ENCODE results near the gene ACOX2. TPM values are rescaled to one million over a fixed set of nuclear protein-coding genes. Genes with fewer than 3 reads are reported as not detected.

Gene ACOX2
- total and polyA plus RNA-seq, 2 of the 13 experiments (the other 11 are each of a cell fraction or from before 2014, with no cell fraction given) = 42.6 to 98.5 TPM

- TF ChIP-seq ADNP (CRISPR knock-in tag; IDR thresholded peaks at IDR 0.05) = no peak
- no peak for TF ChIP-seq ZC3H4 (CRISPR knock-in tag; IDR thresholded peaks at IDR 0.05; ENCODE audit: borderline replicate concordance)
- no peak for TF ChIP-seq U2AF2 (IDR thresholded peaks at IDR 0.05; ENCODE audit: low read depth, low read length)
- no peak for TF ChIP-seq ZBTB34 (CRISPR knock-in tag; IDR thresholded peaks at IDR 0.05)
- TF ChIP-seq KAT2B (IDR thresholded peaks at IDR 0.05; ENCODE audit: borderline replicate concordance, low read depth, low read length) = no peak
- ATAC-seq = no peak
- no peak overlapping the region for H2AFZ ChIP-seq (ENCODE audit: low read length)
- no peak overlapping the region for H3K9ac ChIP-seq (ENCODE audit: insufficient read depth, low read depth, low read length)
- POLR2A ChIA-PET = interaction anchor here (2.7 kb wide), 1 partner anchor 57 kb away, joined by 10 read pairs; no protein-coding TSS in a partner anchor
- no peak overlapping the region for H3K4me3 ChIP-seq (replicated peaks in 1 of 3; ENCODE audit: insufficient read depth in 1 of 3, low read depth in 2 of 3, low read length in 3 of 3)
- no peaks in the 10 kb centered on the region for H3K36me3 ChIP-seq (replicated peaks in 1 of 2; ENCODE audit: control insufficient read depth in 1 of 2, insufficient read depth in 2 of 2, low read length in 2 of 2)
- DNase-seq (ENCODE audit: low spot score) = no peak
- in situ Hi-C loops (cut with HindIII; ENCODE audit: extremely low pct_ligation_motif_present, low pct_unique_long_range_greater_than_20kb) = no loop called here
- intact Hi-C loops (cut with micrococcal nuclease; ENCODE audit: unreplicated experiment) = no loop called here
- H3K79me2 ChIP-seq (ENCODE audit: insufficient read depth, low read length) = no peaks in the 10 kb centered on the region
- H3K27ac ChIP-seq (ENCODE audit: extremely low read length, insufficient read depth, low read length) = no peak overlapping the region
- H3K4me2 ChIP-seq (ENCODE audit: low read depth, low read length) = no peak overlapping the region
- peaks cover 52% of the 10 kb centered on the region for H3K4me1 ChIP-seq (ENCODE audit: insufficient read depth, low read length)
- BruUV-seq (replicated peaks) = no TSS peak
- 88% methylated on average over 4 of the region's 4 CpGs for WGBS (ENCODE audit: low lambda C conversion rate)
- no peak for FAIRE-seq
- no peaks in the 10 kb centered on the region for H3K27me3 ChIP-seq (ENCODE audit: control insufficient read depth in 1 of 2, insufficient read depth in 2 of 2, low read length in 2 of 2)
- no peaks in the 10 kb centered on the region for H4K20me1 ChIP-seq (ENCODE audit: insufficient read depth, low read length)
- no peaks in the 10 kb centered on the region for H3K9me3 ChIP-seq (ENCODE audit: low read length)
- CTCF ChIA-PET (ENCODE audit: low intra/inter-chr PET ratio, low total read pairs) = no interaction called here
Measured at GRCh38 chr3:58469096-58469495, 67.9 kb downstream of the ACOX2 start.

- H3K4me1 ChIP-seq (ENCODE audit: insufficient read depth, low read length) = peaks cover 44% of the 10 kb centered on the region
- no peak overlapping the region for H3K9ac ChIP-seq (ENCODE audit: insufficient read depth, low read depth, low read length)
- no peak overlapping the region for H3K4me3 ChIP-seq (replicated peaks in 1 of 3; ENCODE audit: insufficient read depth in 1 of 3, low read depth in 2 of 3, low read length in 3 of 3)
- CTCF ChIA-PET (ENCODE audit: low intra/inter-chr PET ratio, low total read pairs) = no interaction called here
- POLR2A ChIA-PET = no interaction called here
- FAIRE-seq = no peak
- TF ChIP-seq ZBTB8A (CRISPR knock-in tag; IDR thresholded peaks at IDR 0.05; ENCODE audit: borderline replicate concordance, low read depth) (no peak), ZNF772 (CRISPR knock-in tag; IDR thresholded peaks at IDR 0.05) (no peak), LRRFIP1 (CRISPR knock-in tag; conservative IDR thresholded peaks at IDR 0.05) (no peak), KLF15 (CRISPR knock-in tag; IDR thresholded peaks at IDR 0.05; ENCODE audit: borderline replicate concordance) (no peak), NFYC (CRISPR knock-in tag; IDR thresholded peaks at IDR 0.05) (no peak), CHCHD3 (CRISPR knock-in tag; IDR thresholded peaks at IDR 0.05) (no peak), HHEX (CRISPR knock-in tag; IDR thresholded peaks at IDR 0.05) (no peak), ZNF766 (CRISPR knock-in tag; IDR thresholded peaks at IDR 0.05; ENCODE audit: borderline replicate concordance) (no peak)
- no peaks in the 10 kb centered on the region for H3K36me3 ChIP-seq (replicated peaks in 1 of 2; ENCODE audit: control insufficient read depth in 1 of 2, insufficient read depth in 2 of 2, low read length in 2 of 2)
- intact Hi-C loops (cut with micrococcal nuclease; ENCODE audit: unreplicated experiment) = no loop called here
- no peaks in the 10 kb centered on the region for H3K27me3 ChIP-seq (ENCODE audit: control insufficient read depth in 1 of 2, insufficient read depth in 2 of 2, low read length in 2 of 2)
- H3K79me2 ChIP-seq (ENCODE audit: insufficient read depth, low read length) = no peaks in the 10 kb centered on the region
- H3K4me2 ChIP-seq (ENCODE audit: low read depth, low read length) = no peak overlapping the region
- no TSS peak for BruUV-seq (replicated peaks)
- WGBS (ENCODE audit: low lambda C conversion rate) = 85% methylated on average over 4 of the region's 4 CpGs
- H3K9me3 ChIP-seq (ENCODE audit: low read length) = no peaks in the 10 kb centered on the region
- H4K20me1 ChIP-seq (ENCODE audit: insufficient read depth, low read length) = no peaks in the 10 kb centered on the region
- ATAC-seq = no peak
- no peak for DNase-seq (ENCODE audit: low spot score)
- no peak overlapping the region for H2AFZ ChIP-seq (ENCODE audit: low read length)
- no peak overlapping the region for H3K27ac ChIP-seq (ENCODE audit: extremely low read length, insufficient read depth, low read length)
- in situ Hi-C loops (cut with HindIII; ENCODE audit: extremely low pct_ligation_motif_present, low pct_unique_long_range_greater_than_20kb) = no loop called here
Measured at GRCh38 chr3:58466899-58467563, 70.0 kb downstream of the ACOX2 start.
